Measurements from ENCODE around the gene LPP. TPM values are rescaled to one million over a fixed set of nuclear protein-coding genes. Genes with fewer than 3 reads are reported as not detected.

Gene LPP
- total and polyA plus RNA-seq, 9 of the 15 experiments (the other 6 are each of a cell fraction or from before 2014, with no cell fraction given), result 0.07 to 0.18 TPM; not detected in 7

DNA sequence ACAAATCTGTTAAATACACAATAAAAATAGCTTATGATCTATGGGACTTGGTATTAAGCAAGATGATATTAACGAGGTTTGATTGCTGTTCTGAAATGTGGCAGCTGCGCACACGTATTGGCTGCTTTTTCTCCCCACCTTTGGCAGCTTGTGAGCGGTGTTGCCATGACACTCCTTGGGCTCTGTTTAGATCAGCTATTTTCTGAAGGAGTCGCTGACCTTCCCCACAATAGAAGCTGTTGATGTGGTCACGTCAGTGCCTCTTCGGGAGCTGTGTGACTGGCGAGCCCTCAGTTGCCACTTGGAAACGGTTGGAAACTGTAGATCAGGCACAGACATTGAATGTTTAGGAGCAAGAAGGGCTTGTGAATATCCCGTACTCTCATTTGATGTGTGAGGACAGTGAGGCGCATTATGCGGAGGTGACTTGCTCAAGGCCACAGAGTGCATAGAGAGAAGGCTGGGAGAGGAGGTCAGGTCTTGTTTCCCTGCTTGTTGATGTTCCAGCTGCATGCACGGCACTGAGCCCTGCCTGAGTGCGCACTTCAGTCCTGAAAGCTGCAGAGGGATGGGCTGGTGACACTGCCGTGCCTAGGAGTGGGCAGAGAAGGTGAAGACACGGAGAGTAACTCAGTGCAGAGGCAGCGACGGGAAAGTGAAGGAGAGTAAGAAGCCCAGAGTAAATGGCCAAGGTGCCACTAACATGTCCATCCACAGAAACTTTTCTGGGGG is 198.4 kb downstream of the LPP start:
- ATAC-seq, result no peak
- Histone ChIP-seq H3K4me2 (ENCODE audit: insufficient read depth, low read length) (no peak overlapping the region), H3K79me2 (ENCODE audit: control insufficient read depth, insufficient read depth, low read length) (no peaks in the 10 kb centered on the region), H3K9me1 (ENCODE audit: control insufficient read depth, insufficient read depth, low read length) (no peaks in the 10 kb centered on the region), H3K27ac (ENCODE audit: extremely low read depth, low read depth, low read length) (no peak overlapping the region), H4K20me1 (replicated peaks; ENCODE audit: control insufficient read depth, insufficient read depth, low read length) (no peaks in the 10 kb centered on the region), H3K36me3 (ENCODE audit: control insufficient read depth, insufficient read depth, low read length) (no peaks in the 10 kb centered on the region), H3K9me3 (replicated peaks; ENCODE audit: control insufficient read depth, insufficient read depth, low read depth, low read length) (no peaks in the 10 kb centered on the region), H3K27me3 (ENCODE audit: control insufficient read depth in 2 of 2, insufficient read depth in 2 of 2, low read length in 2 of 2) (0 out of 5 replicates have a peak, but pooled peaks cover 0 to 5% of the 10 kb centered on the region in 2 experiments), H3K9ac (ENCODE audit: insufficient read depth in 1 of 2, low read depth in 2 of 2, low read length in 2 of 2) (no peak overlapping the region), H3K4me1 (replicated peaks in 1 of 2; ENCODE audit: control insufficient read depth in 2 of 2, insufficient read depth in 2 of 2, low read length in 2 of 2) (no peaks in the 10 kb centered on the region), H3K4me3 (no peak overlapping the region), H2AFZ (ENCODE audit: low read depth, low read length) (no peak overlapping the region)
- DNase-seq (ENCODE audit: extremely low read depth in 1 of 4, low spot score in 3 of 4), result no peak
- 1% methylated on average over 17 of the region's 18 CpGs for WGBS (ENCODE audit: insufficient coverage, low coverage, missing lambda C conversion rate)
- POLR2A ChIA-PET, result no interaction called here
- TF ChIP-seq POLR3G (IDR thresholded peaks at IDR 0.05; ENCODE audit: extremely low read depth, insufficient read length, insufficient replicate concordance), result no peak
- no peak for TF ChIP-seq KAT2B (IDR thresholded peaks at IDR 0.05; ENCODE audit: low read depth, low read length)
- no peak for TF ChIP-seq CBX3 (IDR thresholded peaks at IDR 0.05; ENCODE audit: borderline replicate concordance in 1 of 2, low read length in 2 of 2)
- no peak for TF ChIP-seq ZNF431 (CRISPR knock-in tag; IDR thresholded peaks at IDR 0.05)
- TF ChIP-seq ZNF444 (CRISPR knock-in tag; IDR thresholded peaks at IDR 0.05), result no peak
- no peak for TF ChIP-seq BCL6 (CRISPR knock-in tag; IDR thresholded peaks at IDR 0.05)
- intact Hi-C loops (cut with micrococcal nuclease), result no loop called here
- in situ Hi-C loops (cut with MboI), result no loop called here
- no peak for FAIRE-seq
- CTCF ChIA-PET (ENCODE audit: low intra/inter-chr PET ratio), result no interaction called here
- BruUV-seq (replicated peaks), result no TSS peak

DNA sequence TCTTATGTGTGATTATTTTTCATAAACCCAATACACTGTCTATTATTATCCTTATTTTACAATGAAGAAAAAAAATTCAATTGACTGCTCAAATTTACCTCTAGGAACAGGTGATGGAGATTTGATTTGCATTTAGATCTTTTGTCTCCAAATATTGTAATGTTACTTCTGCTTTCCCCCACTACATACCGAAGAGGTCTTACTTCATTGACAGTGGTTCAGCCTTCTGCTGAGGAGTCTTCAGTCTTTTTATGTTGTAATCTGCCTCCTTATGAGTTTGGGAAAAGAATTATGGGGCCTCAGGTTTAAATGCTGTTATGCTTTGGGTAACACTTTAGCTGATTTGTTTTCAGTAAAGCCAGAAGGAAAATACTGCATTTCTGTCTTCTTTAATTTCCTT is 199.5 kb downstream of the LPP start:
- Histone ChIP-seq H4K20me1 (replicated peaks; ENCODE audit: control insufficient read depth, insufficient read depth, low read length) (no peaks in the 10 kb centered on the region), H3K4me2 (ENCODE audit: insufficient read depth, low read length) (no peak overlapping the region), H3K4me1 (replicated peaks in 1 of 2; ENCODE audit: control insufficient read depth in 2 of 2, insufficient read depth in 2 of 2, low read length in 2 of 2) (no peaks in the 10 kb centered on the region), H3K79me2 (ENCODE audit: control insufficient read depth, insufficient read depth, low read length) (no peaks in the 10 kb centered on the region), H3K4me3 (no peak overlapping the region), H3K9me1 (ENCODE audit: control insufficient read depth, insufficient read depth, low read length) (no peaks in the 10 kb centered on the region), H3K36me3 (ENCODE audit: control insufficient read depth, insufficient read depth, low read length) (no peaks in the 10 kb centered on the region), H3K27me3 (ENCODE audit: control insufficient read depth in 2 of 2, insufficient read depth in 2 of 2, low read length in 2 of 2) (0 out of 5 replicates have a peak, but pooled peaks cover 0 to 5% of the 10 kb centered on the region in 2 experiments), H3K9ac (ENCODE audit: insufficient read depth in 1 of 2, low read depth in 2 of 2, low read length in 2 of 2) (no peak overlapping the region), H2AFZ (ENCODE audit: low read depth, low read length) (no peak overlapping the region), H3K9me3 (replicated peaks; ENCODE audit: control insufficient read depth, insufficient read depth, low read depth, low read length) (no peaks in the 10 kb centered on the region), H3K27ac (ENCODE audit: extremely low read depth, low read depth, low read length) (no peak overlapping the region)
- FAIRE-seq (no peak), DNase-seq (ENCODE audit: extremely low read depth in 1 of 4, low spot score in 3 of 4) (no peak), ATAC-seq (no peak)
- intact Hi-C loops (cut with micrococcal nuclease) (no loop called here), in situ Hi-C loops (cut with MboI) (no loop called here)
- ChIA-PET POLR2A (no interaction called here), CTCF (ENCODE audit: low intra/inter-chr PET ratio) (no interaction called here)
- no TSS peak for BruUV-seq (replicated peaks)
- WGBS (ENCODE audit: insufficient coverage, low coverage, missing lambda C conversion rate), result 0% methylated on average over 1 of the region's 1 CpG
- TF ChIP-seq, protein P1, sequence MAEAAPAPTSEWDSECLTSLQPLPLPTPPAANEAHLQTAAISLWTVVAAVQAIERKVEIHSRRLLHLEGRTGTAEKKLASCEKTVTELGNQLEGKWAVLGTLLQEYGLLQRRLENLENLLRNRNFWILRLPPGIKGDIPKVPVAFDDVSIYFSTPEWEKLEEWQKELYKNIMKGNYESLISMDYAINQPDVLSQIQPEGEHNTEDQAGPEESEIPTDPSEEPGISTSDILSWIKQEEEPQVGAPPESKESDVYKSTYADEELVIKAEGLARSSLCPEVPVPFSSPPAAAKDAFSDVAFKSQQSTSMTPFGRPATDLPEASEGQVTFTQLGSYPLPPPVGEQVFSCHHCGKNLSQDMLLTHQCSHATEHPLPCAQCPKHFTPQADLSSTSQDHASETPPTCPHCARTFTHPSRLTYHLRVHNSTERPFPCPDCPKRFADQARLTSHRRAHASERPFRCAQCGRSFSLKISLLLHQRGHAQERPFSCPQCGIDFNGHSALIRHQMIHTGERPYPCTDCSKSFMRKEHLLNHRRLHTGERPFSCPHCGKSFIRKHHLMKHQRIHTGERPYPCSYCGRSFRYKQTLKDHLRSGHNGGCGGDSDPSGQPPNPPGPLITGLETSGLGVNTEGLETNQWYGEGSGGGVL (CRISPR knock-in tag; IDR thresholded peaks at IDR 0.05), result no peak

Data from K562 (cell line).